OCI-LY1 (cell line): ENCODE measurements around the gene ROR1.

Source experiments
- CTCF ChIP-seq: fragments of 200-600 bp; sonication (generic), shearing (Covaris generic); IDR thresholded peaks from 2 replicates; pipeline ENCODE4 v1.5.1; 2017; ENCODE audit warnings: mild to moderate bottlenecking, antibody characterized with exemption, low read length, moderate library complexity, mixed read lengths
- EZH2 ChIP-seq: fragments of 200-600 bp; sonication (generic), shearing (Covaris generic); IDR thresholded peaks from 2 replicates; pipeline ENCODE4 v1.8.0; 2017; ENCODE audit warnings: borderline replicate concordance, mixed run types, mild to moderate bottlenecking, antibody characterized with exemption, low read length, moderate library complexity, mixed read lengths

- TF ChIP-seq EZH2 (no peak), CTCF (no peak)
Observed at GRCh38 chr1:64172458-64172983, 398.7 kb downstream of the ROR1 start.
